ENCODE measurements around the gene ATG7.
A peak's percentile ranks its signal among the peaks of the same experiment; 100 is the strongest.

ATG7 gene

GRCh38 chr3:11271986-11272904 is at the start of gene ATG7:
TSS of gene ATG7 (plus strand) at chr3:11272397. CDS start at chr3:11298696, 26,299 bp downstream.
- DNase-seq (ENCODE audit: low read depth, low spot score): peak; percentile 96

- no peak for DNase-seq (ENCODE audit: low read depth, low spot score)
These were observed 48.2 kb upstream of the ATG7 start for GRCh38 chr3:11224010-11224409.

- DNase-seq (ENCODE audit: low read depth, low spot score): no peak
These were observed 47.3 kb upstream of the ATG7 start for GRCh38 chr3:11224870-11225229.

GRCh38 chr3:11226042-11226370 is 46.2 kb upstream of the ATG7 start:
- DNase-seq (ENCODE audit: low read depth, low spot score): no peak

GRCh38 chr3:11228041-11228440 is 44.2 kb upstream of the ATG7 start:
- DNase-seq (ENCODE audit: low read depth, low spot score): no peak

- no peak for DNase-seq (ENCODE audit: low read depth, low spot score)
These were observed 42.1 kb upstream of the ATG7 start for GRCh38 chr3:11230125-11230524.

- no peak for DNase-seq (ENCODE audit: low read depth, low spot score)
These were observed 41.4 kb upstream of the ATG7 start for GRCh38 chr3:11230832-11231231.

- DNase-seq (ENCODE audit: low read depth, low spot score): no peak
These were observed 36.8 kb upstream of the ATG7 start for GRCh38 chr3:11235385-11235784.

- DNase-seq (ENCODE audit: low read depth, low spot score): peak; percentile 63
These were observed 35.4 kb upstream of the ATG7 start for GRCh38 chr3:11236588-11237461.

- DNase-seq (ENCODE audit: low read depth, low spot score): no peak
These were observed 34.1 kb upstream of the ATG7 start for GRCh38 chr3:11238060-11238459.

GRCh38 chr3:11238880-11239279 is 33.3 kb upstream of the ATG7 start:
- no peak for DNase-seq (ENCODE audit: low read depth, low spot score)

- no peak for DNase-seq (ENCODE audit: low read depth, low spot score)
These were observed 32.4 kb upstream of the ATG7 start for GRCh38 chr3:11239796-11240195.

GRCh38 chr3:11240496-11240895 is 31.7 kb upstream of the ATG7 start:
- peak; percentile 4 for DNase-seq (ENCODE audit: low read depth, low spot score)

- no peak for DNase-seq (ENCODE audit: low read depth, low spot score)
These were observed 28.0 kb upstream of the ATG7 start for GRCh38 chr3:11244121-11244677.

- no peak for DNase-seq (ENCODE audit: low read depth, low spot score)
These were observed 26.9 kb upstream of the ATG7 start for GRCh38 chr3:11245276-11245675.

- DNase-seq (ENCODE audit: low read depth, low spot score): no peak
These were observed 26.2 kb upstream of the ATG7 start for GRCh38 chr3:11245827-11246662.

GRCh38 chr3:11246663-11246970 is 25.6 kb upstream of the ATG7 start:
- DNase-seq (ENCODE audit: low read depth, low spot score): no peak

- no peak for DNase-seq (ENCODE audit: low read depth, low spot score)
These were observed 24.8 kb upstream of the ATG7 start for GRCh38 chr3:11247362-11247761.

GRCh38 chr3:11248596-11248995 is 23.6 kb upstream of the ATG7 start:
- DNase-seq (ENCODE audit: low read depth, low spot score): no peak

GRCh38 chr3:11250902-11251806 is 21.0 kb upstream of the ATG7 start:
- DNase-seq (ENCODE audit: low read depth, low spot score): no peak

- no peak for DNase-seq (ENCODE audit: low read depth, low spot score)
These were observed 20.4 kb upstream of the ATG7 start for GRCh38 chr3:11251807-11252176.

Measured in activated naive CD8-positive, alpha-beta T cell treated with anti-CD3 and anti-CD28 coated beads, Interleukin-2, amount 50 U/mL, for 16 hours (primary cell).